ENCODE results near the gene NPM3. TPM values are rescaled to one million over a fixed set of nuclear protein-coding genes. Genes with fewer than 3 reads are reported as not detected.

The NPM3 gene
- total RNA-seq, 1 donor from 2014 or later: 34.0 TPM

DNA sequence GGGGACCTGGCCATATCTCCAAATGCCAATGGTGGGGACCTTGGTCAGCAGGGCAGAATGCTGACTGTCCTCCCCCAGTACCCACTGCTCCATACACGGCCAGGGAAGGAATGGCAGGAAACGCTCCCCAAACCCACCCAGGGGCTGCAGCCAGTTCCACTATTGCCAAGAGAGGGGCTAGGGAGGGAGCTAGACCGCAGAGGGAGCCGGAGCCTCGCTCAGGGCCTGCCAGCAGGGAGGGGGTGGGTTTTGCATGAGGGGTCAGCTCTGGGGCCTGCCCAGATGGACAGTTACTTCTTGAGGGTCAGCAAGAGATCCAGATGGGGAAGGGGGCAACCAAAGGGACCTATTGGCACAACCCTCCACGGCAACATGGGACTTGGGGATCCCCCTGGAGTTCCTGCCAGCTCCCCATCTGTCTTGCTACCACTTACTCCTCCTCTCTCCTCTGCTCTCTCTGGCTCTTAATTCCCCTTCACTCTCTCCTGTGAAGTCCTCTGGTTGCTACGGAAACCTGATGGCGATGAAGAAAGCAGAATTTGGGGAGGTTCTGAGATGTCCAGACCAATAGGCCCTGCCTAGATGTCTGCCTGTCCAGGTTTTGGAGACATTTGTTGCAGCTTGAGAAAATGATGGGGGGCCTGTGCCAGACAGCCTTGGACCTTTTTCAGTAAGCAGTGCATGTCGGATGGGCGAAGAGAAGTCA is 20.0 kb downstream of the NPM3 start:
- Mint-ChIP-seq H3K4me3 (ENCODE audit: unreplicated experiment) (no peak overlapping the region), H3K27me3 (ENCODE audit: low read depth) (peaks cover 30% of the 10 kb centered on the region), H3K9me3 (ENCODE audit: low read depth) (no peaks in the 10 kb centered on the region), H3K27ac (ENCODE audit: unreplicated experiment) (no peak overlapping the region), H3K36me3 (ENCODE audit: low read depth) (peaks cover 5% of the 10 kb centered on the region), H3K4me1 (ENCODE audit: low read depth) (no peaks in the 10 kb centered on the region)
- peak; percentile 39 for DNase-seq (ENCODE audit: low spot score)
- TF ChIP-seq, protein P1, sequence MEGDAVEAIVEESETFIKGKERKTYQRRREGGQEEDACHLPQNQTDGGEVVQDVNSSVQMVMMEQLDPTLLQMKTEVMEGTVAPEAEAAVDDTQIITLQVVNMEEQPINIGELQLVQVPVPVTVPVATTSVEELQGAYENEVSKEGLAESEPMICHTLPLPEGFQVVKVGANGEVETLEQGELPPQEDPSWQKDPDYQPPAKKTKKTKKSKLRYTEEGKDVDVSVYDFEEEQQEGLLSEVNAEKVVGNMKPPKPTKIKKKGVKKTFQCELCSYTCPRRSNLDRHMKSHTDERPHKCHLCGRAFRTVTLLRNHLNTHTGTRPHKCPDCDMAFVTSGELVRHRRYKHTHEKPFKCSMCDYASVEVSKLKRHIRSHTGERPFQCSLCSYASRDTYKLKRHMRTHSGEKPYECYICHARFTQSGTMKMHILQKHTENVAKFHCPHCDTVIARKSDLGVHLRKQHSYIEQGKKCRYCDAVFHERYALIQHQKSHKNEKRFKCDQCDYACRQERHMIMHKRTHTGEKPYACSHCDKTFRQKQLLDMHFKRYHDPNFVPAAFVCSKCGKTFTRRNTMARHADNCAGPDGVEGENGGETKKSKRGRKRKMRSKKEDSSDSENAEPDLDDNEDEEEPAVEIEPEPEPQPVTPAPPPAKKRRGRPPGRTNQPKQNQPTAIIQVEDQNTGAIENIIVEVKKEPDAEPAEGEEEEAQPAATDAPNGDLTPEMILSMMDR (IDR thresholded peaks at IDR 0.05): no peak

DNA sequence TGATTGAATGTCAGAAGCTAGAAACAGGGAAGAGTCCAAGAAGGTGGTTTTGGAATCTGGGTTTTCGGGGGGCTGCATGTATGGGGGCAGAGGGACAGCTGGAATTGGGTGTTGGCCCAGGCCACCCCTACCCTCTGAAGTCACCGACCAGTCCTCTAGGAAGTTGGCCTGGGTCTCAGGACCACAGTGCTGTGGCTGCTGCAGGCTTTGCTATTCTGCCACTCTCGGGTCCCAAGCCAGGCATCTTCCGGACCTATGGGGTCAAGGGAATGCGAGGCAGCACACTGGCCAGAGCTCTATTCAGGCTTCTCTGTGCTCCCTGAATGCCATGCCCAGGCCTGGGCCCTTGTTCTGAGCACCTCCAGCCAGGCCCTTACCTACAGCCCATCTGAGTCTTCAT is 20.5 kb downstream of the NPM3 start:
- Mint-ChIP-seq H3K4me1 (ENCODE audit: low read depth) (no peaks in the 10 kb centered on the region), H3K9me3 (ENCODE audit: low read depth) (no peaks in the 10 kb centered on the region), H3K27me3 (ENCODE audit: low read depth) (peaks cover 30% of the 10 kb centered on the region), H3K4me3 (ENCODE audit: unreplicated experiment) (no peak overlapping the region), H3K36me3 (ENCODE audit: low read depth) (peaks cover 5% of the 10 kb centered on the region), H3K27ac (ENCODE audit: unreplicated experiment) (no peak overlapping the region)
- TF ChIP-seq, protein P1 (IDR thresholded peaks at IDR 0.05): no peak
- DNase-seq (ENCODE audit: low spot score): peak; percentile 46

DNA sequence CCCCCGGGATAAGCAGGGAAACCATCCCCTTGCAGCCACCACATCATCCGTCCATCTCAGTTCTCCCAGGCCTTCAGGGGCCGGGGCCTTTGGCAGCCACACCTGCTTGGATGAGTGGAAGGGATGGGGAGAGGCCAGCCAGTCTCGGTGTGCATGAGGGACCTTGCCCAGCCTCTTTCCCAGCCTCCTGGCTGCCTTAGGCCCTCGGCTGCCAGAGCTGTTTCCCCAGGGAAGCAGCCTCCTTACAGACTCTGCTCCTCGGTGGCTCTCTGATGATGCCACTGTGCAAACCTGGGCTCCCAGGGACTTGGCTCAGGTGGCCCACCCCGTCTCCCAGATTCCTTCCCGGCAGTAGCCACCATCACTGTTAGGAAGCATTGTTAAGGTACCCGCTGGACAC is 22.0 kb downstream of the NPM3 start:
- no peaks in the 10 kb centered on the region for H3K9me3 Mint-ChIP-seq (ENCODE audit: low read depth)
- H3K27me3 Mint-ChIP-seq (ENCODE audit: low read depth): peaks cover 20% of the 10 kb centered on the region
- no peak overlapping the region for H3K4me3 Mint-ChIP-seq (ENCODE audit: unreplicated experiment)
- H3K36me3 Mint-ChIP-seq (ENCODE audit: low read depth): peaks cover 5% of the 10 kb centered on the region
- no peak overlapping the region for H3K27ac Mint-ChIP-seq (ENCODE audit: unreplicated experiment)
- DNase-seq (ENCODE audit: low spot score): peak; percentile 53
- no peaks in the 10 kb centered on the region for H3K4me1 Mint-ChIP-seq (ENCODE audit: low read depth)
- TF ChIP-seq, protein P1 (IDR thresholded peaks at IDR 0.05): no peak

DNA sequence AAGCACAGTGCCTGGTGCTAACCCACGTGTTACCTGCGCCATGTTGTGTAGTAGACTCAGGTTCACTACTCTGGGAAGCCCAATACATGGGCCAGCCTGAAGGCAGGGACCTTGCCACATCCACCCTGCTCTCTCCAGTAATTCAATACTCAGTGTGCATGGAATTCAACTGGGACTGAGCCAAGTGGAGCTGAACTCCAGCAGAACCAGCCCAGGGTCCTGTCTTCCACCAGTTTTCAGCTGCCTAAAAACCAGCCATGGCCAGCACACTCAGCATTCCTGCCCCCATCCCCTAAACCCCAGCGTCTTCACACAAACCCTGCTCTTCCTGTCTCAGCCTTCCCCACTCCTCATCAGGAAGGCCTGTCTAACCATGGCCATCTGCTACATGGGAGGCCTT is 22.7 kb downstream of the NPM3 start:
- Mint-ChIP-seq H3K4me3 (ENCODE audit: unreplicated experiment) (no peak overlapping the region), H3K36me3 (ENCODE audit: low read depth) (peaks cover 1% of the 10 kb centered on the region), H3K9me3 (ENCODE audit: low read depth) (no peaks in the 10 kb centered on the region), H3K27me3 (ENCODE audit: low read depth) (peaks cover 15% of the 10 kb centered on the region), H3K27ac (ENCODE audit: unreplicated experiment) (no peak overlapping the region), H3K4me1 (ENCODE audit: low read depth) (no peaks in the 10 kb centered on the region)
- TF ChIP-seq, protein P1 (IDR thresholded peaks at IDR 0.05): no peak
- peak; percentile 17 for DNase-seq (ENCODE audit: low spot score)

DNA sequence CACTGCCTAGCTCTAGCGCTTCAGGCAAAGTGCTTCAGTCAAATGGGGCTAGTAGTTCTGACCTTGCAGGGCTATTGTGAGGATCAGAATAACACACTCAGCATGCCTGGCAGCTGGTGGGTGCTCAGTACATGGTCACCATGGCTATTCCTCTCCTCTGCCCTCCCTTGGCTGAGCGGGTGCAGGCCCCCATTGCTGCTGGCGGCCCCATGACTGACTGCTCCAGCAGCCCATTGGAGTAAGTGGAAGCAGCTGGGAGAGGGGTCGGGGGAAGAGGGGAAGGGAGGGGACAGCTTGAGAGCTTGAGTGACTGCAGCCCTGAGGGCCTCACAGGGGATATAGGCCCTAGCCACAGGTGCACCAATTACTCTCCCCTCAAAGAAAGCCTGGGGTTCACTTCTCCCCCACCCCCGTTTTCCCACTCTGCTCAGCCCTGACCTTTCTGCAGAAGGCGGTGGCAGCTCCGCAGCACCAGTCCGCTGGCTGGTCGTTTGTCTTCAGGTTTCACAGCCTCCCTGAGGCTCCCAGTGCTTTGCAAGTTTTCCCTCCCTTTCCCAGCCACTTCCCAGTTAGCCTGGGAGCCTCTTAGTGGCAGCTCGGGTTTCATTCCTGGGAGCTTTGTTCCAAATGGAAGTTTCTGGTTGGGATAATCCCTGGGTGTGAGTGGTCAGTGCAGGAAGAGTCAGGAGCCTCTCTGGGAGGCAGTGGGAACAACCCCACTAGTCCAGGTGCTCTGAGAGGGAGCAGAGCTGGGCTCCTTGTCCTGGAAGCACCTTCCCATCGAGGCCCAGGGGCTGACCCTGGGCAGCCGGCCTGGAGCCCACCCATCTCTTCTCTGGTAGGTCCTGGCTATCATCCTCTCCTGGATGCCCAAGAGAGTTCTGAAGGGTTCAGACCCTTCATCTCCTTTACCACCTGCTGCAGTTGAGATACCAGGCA is 23.7 kb downstream of the NPM3 start:
- peak; percentile 50 for DNase-seq (ENCODE audit: low spot score)
- H3K9me3 Mint-ChIP-seq (ENCODE audit: low read depth): no peaks in the 10 kb centered on the region

More for the DNA sequence above, 23.7 kb downstream of the NPM3 start:
- TF ChIP-seq, protein P1 (IDR thresholded peaks at IDR 0.05): no peak
- Mint-ChIP-seq H3K4me1 (ENCODE audit: low read depth) (no peaks in the 10 kb centered on the region), H3K27me3 (ENCODE audit: low read depth) (peaks cover 13% of the 10 kb centered on the region), H3K36me3 (ENCODE audit: low read depth) (no peaks in the 10 kb centered on the region), H3K27ac (ENCODE audit: unreplicated experiment) (no peak overlapping the region), H3K4me3 (ENCODE audit: unreplicated experiment) (no peak overlapping the region)

Measured in chondrocyte (in vitro differentiated cells).